HCT116 (cell line): Measurements from ENCODE around the gene IMMP2L. TPM values are rescaled to one million over a fixed set of nuclear protein-coding genes. Genes with fewer than 3 reads are reported as not detected.

Experiments
- ATAC-seq: fragments of 200-7000 bp; cut with Tn5 transposase; 2 replicates; pipeline ENCODE4 v1.9.1; 2020; ENCODE audit warnings: mild to moderate bottlenecking, moderate library complexity
- BruUV-seq: library from RNA; stranded (reverse); fragments of 400-500 nt; replicated peaks from 2 replicates; lab custom pipeline; 2021; lab: Mats Ljungman, UMichigan
- CTCF ChIA-PET: fragments of 300-600 bp; sonication (Branson Sonifier 250); formaldehyde crosslinking; loops from one replicate; lab custom pipeline; 2021; ENCODE audit warnings: antibody characterized with exemption; lab: Charles Lee
- POLR2A ChIA-PET: fragments of 300-600, 350-600 bp; sonication (Branson Sonifier 250); formaldehyde crosslinking; loops from one replicate; lab custom pipeline; 2021; ENCODE audit warnings: antibody characterized with exemption; lab: Charles Lee
- RAD21 ChIA-PET, 2 experiments: fragments of 300-600 bp; sonication (Branson Sonifier 250); formaldehyde crosslinking; loops; one replicate each; lab custom pipeline; 2023; ENCODE audit warnings: low total read pairs in 2 of 2; ENCODE audit not compliant: uncharacterized antibody in 2 of 2, unreplicated experiment in 2 of 2, low non-redundant PET in 1 of 2; lab: Charles Lee
- DNase-seq: peaks from one replicate; pipeline ENCODE4 v3.0.0-alpha.2; 2010; ENCODE audit warnings: low read depth, low spot score
- H2AFZ ChIP-seq: fragments of 200-600 bp; shearing (Covaris generic), sonication (generic); 2 replicates; pipeline ENCODE4 v1.6.1; 2017; ENCODE audit warnings: low read depth, mixed run types, mixed read lengths, antibody characterized with exemption, low read length; ENCODE audit not compliant: poor library complexity, severe bottlenecking
- H3K27ac ChIP-seq: 2 replicates; pipeline ENCODE4 v1.5.1; 2012; ENCODE audit warnings: low read depth, low read length
- H3K27me3 ChIP-seq: fragments of 200-600 bp; sonication (generic); 2 replicates; pipeline ENCODE4 v1.6.1; 2016; ENCODE audit warnings: mixed run types, low read length, mixed read lengths; ENCODE audit not compliant: insufficient read depth
- H3K36me3 ChIP-seq, 2 experiments: fragments of 200-500 bp in 1 of 2; fragments of 200-600 bp in 1 of 2; sonication (Bioruptor generic) in 1 of 2; sonication (generic) in 1 of 2; 2 replicates each; pipeline versions ENCODE4 v1.5.1 to v1.6.1; 2014 to 2016; ENCODE audit warnings: low read length in 2 of 2, inconsistent platforms in 1 of 2, mixed read lengths in 1 of 2, mixed run types in 1 of 2; ENCODE audit not compliant: insufficient read depth in 2 of 2, control insufficient read depth in 1 of 2
- H3K4me1 ChIP-seq, 2 experiments: fragments of 200-600 bp in 1 of 2; sonication (generic) in 1 of 2; 2 replicates each; pipeline versions ENCODE4 v1.5.1 to v1.6.1; 2012 to 2017; ENCODE audit warnings: low read length in 2 of 2, inconsistent platforms in 1 of 2, mild to moderate bottlenecking in 1 of 2, mixed read lengths in 1 of 2, mixed run types in 1 of 2, moderate library complexity in 1 of 2; ENCODE audit not compliant: insufficient read depth in 2 of 2, control insufficient read depth in 1 of 2
- H3K4me2 ChIP-seq: fragments of 200-600 bp; sonication (generic); 2 replicates; pipeline ENCODE4 v1.6.1; 2017; ENCODE audit warnings: mixed run types, low read length, mixed read lengths
- H3K4me3 ChIP-seq, 2 experiments: fragments of 200-600 bp in 1 of 2; sonication (generic) in 1 of 2; replicated peaks in 1 of 2; 2 replicates each; pipeline ENCODE4 v1.5.1; 2011 to 2016; ENCODE audit warnings: low read length in 2 of 2, control low read depth in 1 of 2, low read depth in 1 of 2, mild to moderate bottlenecking in 1 of 2, mixed read lengths in 1 of 2, mixed run types in 1 of 2
- H3K79me2 ChIP-seq: fragments of 200-600 bp; sonication (generic); 2 replicates; pipeline ENCODE4 v1.6.1; 2017; ENCODE audit warnings: mild to moderate bottlenecking, mixed run types, low read length, moderate library complexity, mixed read lengths; ENCODE audit not compliant: insufficient read depth
- H3K9ac ChIP-seq: fragments of 200-600 bp; sonication (generic); 2 replicates; pipeline ENCODE4 v1.6.1; 2016; ENCODE audit warnings: low read length, mixed read lengths
- H3K9me2 ChIP-seq: fragments of 200-600 bp; sonication (generic), shearing (Covaris generic); 2 replicates; pipeline ENCODE4 v1.6.1; 2017; ENCODE audit warnings: mixed run types, mild to moderate bottlenecking, moderate library complexity; ENCODE audit not compliant: insufficient read depth
- H3K9me3 ChIP-seq, 2 experiments: fragments of 200-500 bp in 1 of 2; fragments of 200-600 bp in 1 of 2; sonication (Bioruptor generic) in 1 of 2; sonication (generic) in 1 of 2; 2 replicates each; pipeline ENCODE4 v1.6.1; 2014 to 2017; ENCODE audit warnings: low read length in 2 of 2, mixed read lengths in 2 of 2, inconsistent platforms in 1 of 2, low read depth in 1 of 2, mild to moderate bottlenecking in 1 of 2, mixed run types in 1 of 2, moderate library complexity in 1 of 2; ENCODE audit not compliant: control insufficient read depth in 1 of 2, insufficient read depth in 1 of 2
- H4K20me1 ChIP-seq: fragments of 200-600 bp; sonication (generic), shearing (Covaris generic); 2 replicates; pipeline ENCODE4 v1.6.1; 2017; ENCODE audit warnings: mixed run types, mild to moderate bottlenecking, moderate library complexity; ENCODE audit not compliant: insufficient read depth
- CBX3 ChIP-seq: IDR thresholded peaks from 2 replicates; pipeline ENCODE4 v1.6.1; 2012; ENCODE audit warnings: low read depth
- CEBPB ChIP-seq: IDR thresholded peaks from 2 replicates; pipeline ENCODE4 v1.6.1; 2012; ENCODE audit warnings: low read depth
- EZH2phosphoT487 ChIP-seq: fragments of 200-600 bp; IDR thresholded peaks from 2 replicates; pipeline ENCODE4 v1.6.1; 2018; ENCODE audit warnings: antibody characterized with exemption, borderline replicate concordance
- JUND ChIP-seq: IDR thresholded peaks from 2 replicates; pipeline ENCODE4 v1.6.1; 2012
- POLR2A ChIP-seq: IDR thresholded peaks from 2 replicates; pipeline ENCODE4 v1.7.0; 2011; ENCODE audit warnings: borderline replicate concordance; ENCODE audit not compliant: insufficient read depth, insufficient read length; ENCODE audit errors: extremely low read depth
- POLR2AphosphoS5 ChIP-seq: IDR thresholded peaks from 2 replicates; pipeline ENCODE4 v1.6.1; 2011; ENCODE audit warnings: mild to moderate bottlenecking, low read depth, low read length, moderate library complexity
- RAD21 ChIP-seq: IDR thresholded peaks from 2 replicates; pipeline ENCODE4 v1.6.1; 2012; ENCODE audit warnings: low read depth, mild to moderate bottlenecking
- SIN3A ChIP-seq: IDR thresholded peaks from 2 replicates; pipeline ENCODE4 v1.6.1; 2012; ENCODE audit warnings: low read depth
- SP1 ChIP-seq: IDR thresholded peaks from 2 replicates; pipeline ENCODE4 v1.6.1; 2012; ENCODE audit warnings: low read depth
- SRF ChIP-seq: IDR thresholded peaks from 2 replicates; pipeline ENCODE4 v1.6.1; 2012; ENCODE audit warnings: low read depth
- ZNF274 ChIP-seq: fragments of 200-500 bp; sonication (Bioruptor generic); IDR thresholded peaks from 2 replicates; pipeline ENCODE4 v1.6.1; 2014; ENCODE audit warnings: mild to moderate bottlenecking, low read depth, low read length, inconsistent platforms
- intact Hi-C: fragments of 100-400 bp; cut with micrococcal nuclease; formaldehyde crosslinking; loops from 2 replicates; pipeline ENCODE4 v1.10.0; 2022
- total RNA-seq: library from RNA; stranded (reverse); gene quantifications from one replicate; pipeline ENCODE4 v1.2.1, GENCODE V29; 2021; ENCODE audit not compliant: unreplicated experiment
- TF ChIP-seq, protein P1 (sequence below): IDR thresholded peaks from 2 replicates; pipeline ENCODE4 v1.6.1; 2012
- TF ChIP-seq, protein P2 (sequence below), 3 experiments: fragments of 200-600 bp in 1 of 3; sonication (generic) in 1 of 3; IDR thresholded peaks in 2 of 3; conservative IDR thresholded peaks in 1 of 3; 2 replicates each; pipeline ENCODE4 v1.5.1; 2012 to 2017; ENCODE audit warnings: low read depth in 2 of 3, low read length in 2 of 3, antibody characterized with exemption in 1 of 3, borderline replicate concordance in 1 of 3, control low read depth in 1 of 3, mild to moderate bottlenecking in 1 of 3, mixed read lengths in 1 of 3, mixed run types in 1 of 3, moderate library complexity in 1 of 3; ENCODE audit not compliant: insufficient read depth in 1 of 3

Gene IMMP2L
- total RNA-seq, 1 experiment from 2014 or later: 21.1 TPM

DNA sequence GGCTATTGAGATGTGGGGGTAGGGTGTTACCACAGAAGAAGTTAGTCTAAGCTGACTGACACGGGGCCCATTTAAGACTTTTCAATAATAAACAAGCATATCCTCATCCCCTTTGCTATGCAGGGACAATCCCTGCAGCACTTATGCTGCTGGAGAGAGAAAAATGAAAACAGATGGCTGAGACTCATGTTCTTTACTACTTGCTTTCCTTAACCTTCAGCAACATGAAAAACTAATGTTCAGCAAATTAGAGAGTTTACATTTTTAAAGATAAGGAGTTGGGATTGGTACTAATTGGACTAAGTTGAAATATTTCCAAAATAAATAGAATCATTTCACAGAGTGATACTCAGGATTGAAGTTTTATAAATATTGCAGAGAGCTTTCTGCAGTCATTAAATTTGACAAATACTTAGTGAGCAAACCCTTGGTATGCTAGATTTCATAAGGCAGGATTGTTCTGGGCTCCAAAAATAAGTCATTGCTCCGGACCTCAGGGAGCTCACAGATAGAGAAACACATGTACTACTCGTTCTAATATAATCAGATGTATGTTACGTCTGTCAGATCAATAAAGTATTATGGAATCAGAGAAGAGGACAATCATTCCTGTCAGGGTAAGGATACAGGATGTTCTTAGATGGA lies 618.5 kb downstream of the IMMP2L start:
- Histone ChIP-seq H2AFZ (no peak overlapping the region), H3K36me3 (no peaks in the 10 kb centered on the region), H3K27ac (no peak overlapping the region), H3K9ac (no peak overlapping the region), H4K20me1 (no peaks in the 10 kb centered on the region; the same call in 1 of the 2 replicates), H3K4me1 (no peaks in the 10 kb centered on the region), H3K4me3 (no peak overlapping the region), H3K9me2 (no peaks in the 10 kb centered on the region), H3K79me2 (no peaks in the 10 kb centered on the region), H3K4me2 (no peak overlapping the region), H3K27me3 (no peaks in the 10 kb centered on the region), H3K9me3 (no peaks in the 10 kb centered on the region)
- no TSS peak for BruUV-seq
- no peak for DNase-seq
- intact Hi-C loops: no loop called here
- no peak for ATAC-seq
- ChIA-PET RAD21 (no interaction called here), POLR2A (no interaction called here), CTCF (no interaction called here)
- TF ChIP-seq EZH2phosphoT487: no peak
- no peak for TF ChIP-seq CBX3
- no peak for TF ChIP-seq JUND
- TF ChIP-seq SP1: no peak
- TF ChIP-seq SIN3A: no peak
- no peak for TF ChIP-seq CEBPB
- TF ChIP-seq, protein P1, sequence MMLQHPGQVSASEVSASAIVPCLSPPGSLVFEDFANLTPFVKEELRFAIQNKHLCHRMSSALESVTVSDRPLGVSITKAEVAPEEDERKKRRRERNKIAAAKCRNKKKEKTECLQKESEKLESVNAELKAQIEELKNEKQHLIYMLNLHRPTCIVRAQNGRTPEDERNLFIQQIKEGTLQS: no peak
- no peak for TF ChIP-seq POLR2AphosphoS5
- TF ChIP-seq SRF: no peak
- TF ChIP-seq, protein P2, sequence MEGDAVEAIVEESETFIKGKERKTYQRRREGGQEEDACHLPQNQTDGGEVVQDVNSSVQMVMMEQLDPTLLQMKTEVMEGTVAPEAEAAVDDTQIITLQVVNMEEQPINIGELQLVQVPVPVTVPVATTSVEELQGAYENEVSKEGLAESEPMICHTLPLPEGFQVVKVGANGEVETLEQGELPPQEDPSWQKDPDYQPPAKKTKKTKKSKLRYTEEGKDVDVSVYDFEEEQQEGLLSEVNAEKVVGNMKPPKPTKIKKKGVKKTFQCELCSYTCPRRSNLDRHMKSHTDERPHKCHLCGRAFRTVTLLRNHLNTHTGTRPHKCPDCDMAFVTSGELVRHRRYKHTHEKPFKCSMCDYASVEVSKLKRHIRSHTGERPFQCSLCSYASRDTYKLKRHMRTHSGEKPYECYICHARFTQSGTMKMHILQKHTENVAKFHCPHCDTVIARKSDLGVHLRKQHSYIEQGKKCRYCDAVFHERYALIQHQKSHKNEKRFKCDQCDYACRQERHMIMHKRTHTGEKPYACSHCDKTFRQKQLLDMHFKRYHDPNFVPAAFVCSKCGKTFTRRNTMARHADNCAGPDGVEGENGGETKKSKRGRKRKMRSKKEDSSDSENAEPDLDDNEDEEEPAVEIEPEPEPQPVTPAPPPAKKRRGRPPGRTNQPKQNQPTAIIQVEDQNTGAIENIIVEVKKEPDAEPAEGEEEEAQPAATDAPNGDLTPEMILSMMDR (IDR thresholded peaks at IDR 0.05 in 2 of 3, conservative IDR thresholded peaks at IDR 0.05 in 1 of 3; ENCODE audit: borderline replicate concordance in 1 of 3, insufficient read depth in 1 of 3, low read depth in 2 of 3, low read length in 2 of 3): no peak
- TF ChIP-seq RAD21: no peak
- no peak for TF ChIP-seq ZNF274
- TF ChIP-seq POLR2A: no peak
